Esophagus muscularis mucosa (tissue), 4 donors: ENCODE data around the gene ANKRD44. TPM values are rescaled to one million over a fixed set of nuclear protein-coding genes. Genes with fewer than 3 reads are reported as not detected.

Experiments used
- DNase-seq: peaks from one replicate; pipeline ENCODE4 v3.0.0-alpha.2; 2017; ENCODE audit errors: extremely low spot score
- H3K27ac ChIP-seq, 4 donors: fragments of 200-600 bp; sonication (generic); replicated peaks in 1 of 4; 1 replicate in 3 of 4; 2 replicates in 1 of 4; pipeline ENCODE4 v1.5.1; 2016 to 2019; ENCODE audit warnings: mild to moderate bottlenecking in 1 of 4
- H3K27me3 ChIP-seq, 4 donors: fragments of 200-600 bp; sonication (generic); one replicate each; pipeline versions ENCODE4 v1.5.1 to v1.6.0; 2016 to 2019
- H3K36me3 ChIP-seq, 4 donors: fragments of 200-600 bp; sonication (generic); one replicate each; pipeline ENCODE4 v1.5.1; 2016 to 2019
- H3K4me1 ChIP-seq, 4 donors: fragments of 200-600 bp; sonication (generic); one replicate each; pipeline ENCODE4 v1.5.1; 2016 to 2019
- H3K4me3 ChIP-seq, 4 donors: fragments of 200-600 bp; sonication (generic); 1 replicate in 2 of 4; 2 replicates in 2 of 4; pipeline ENCODE4 v1.5.1; 2016 to 2019; ENCODE audit warnings: mild to moderate bottlenecking in 4 of 4, moderate library complexity in 1 of 4
- H3K9me3 ChIP-seq, 4 donors: fragments of 200-600 bp; sonication (generic); 1 replicate in 3 of 4; 2 replicates in 1 of 4; pipeline ENCODE4 v1.5.1; 2016 to 2019
- CTCF ChIP-seq, 3 experiments: fragments of 200-600 bp in 2 of 3; fragments of 450-650 bp in 1 of 3; sonication (generic) in 2 of 3; IDR thresholded peaks; one replicate each; pipeline ENCODE4 v1.5.1; 2017 to 2019; ENCODE audit warnings: antibody characterized with exemption in 3 of 3, mild to moderate bottlenecking in 2 of 3, moderate library complexity in 1 of 3
- EP300 ChIP-seq: sonication (generic); formaldehyde crosslinking; IDR thresholded peaks from one replicate; pipeline ENCODE4 v1.6.1; 2017; ENCODE audit warnings: antibody characterized with exemption
- POLR2A ChIP-seq: fragments of 450-650 bp; IDR thresholded peaks from one replicate; pipeline ENCODE4 v1.6.1; 2017; ENCODE audit warnings: antibody characterized with exemption, moderate library complexity, mild to moderate bottlenecking, low read depth
- POLR2AphosphoS5 ChIP-seq, 2 donors: sonication (generic); formaldehyde crosslinking; IDR thresholded peaks; one replicate each; pipeline ENCODE4 v1.6.1; 2017; ENCODE audit warnings: antibody characterized with exemption in 2 of 2
- WGBS: methylation state at CpG from one replicate; pipeline ENCODE4 v1.1.5; 2018; 5-methylcytosine and 5-hydroxymethylcytosine counted together
- intact Hi-C: fragments of 100-400 bp; cut with DNase I; formaldehyde crosslinking; loops from one replicate; pipeline ENCODE4 v1.15.1; 2023
- total RNA-seq, 4 donors: library from RNA; depleted of rRNA; stranded (reverse); fragments of >200 nt; gene quantifications; one replicate each; pipeline versions ENCODE4 v1.1.0 to v1.2.1, GENCODE V29; 2016

The ANKRD44 gene
- total RNA-seq: 10 to 100 TPM; 41.4 to 76.6 (median 48.1) TPM

- peak; percentile 95 for DNase-seq
- no peaks in the 10 kb centered on the region for H3K9me3 ChIP-seq
- H3K4me3 ChIP-seq: peak within 1 kb of the TSS; percentile 84 to 93 (median 88)
- no peaks in the 10 kb centered on the region for H3K36me3 ChIP-seq
- TF ChIP-seq EP300 (no peak), POLR2A (no peak), CTCF (IDR thresholded peaks at IDR 0.05) (peak; percentile 45 to 64 (median 61)), POLR2AphosphoS5 (IDR thresholded peaks at IDR 0.05) (peak; percentile 82 to 89)
- peak within 1 kb of the TSS; percentile 83 to 88 (median 85) for H3K27ac ChIP-seq
- H3K27me3 ChIP-seq: no peaks in the 10 kb centered on the region
- H3K4me1 ChIP-seq: peaks cover 26 to 52% (median 51%) of the 10 kb centered on the region in 4 donors
- intact Hi-C loops: loop anchor here (2.0 to 10.0 kb wide), 4 partner anchors 67 to 296 kb away; no protein-coding TSS in a partner anchor
- 0% methylated on average over 14 of the region's 102 CpGs for WGBS
Observed at GRCh38 chr2:197310271-197310985, at the start of gene ANKRD44. TSS of gene ANKRD44 (minus strand) at chr2:197310780. CDS start at chr2:197310604, 176 bp downstream.

DNA sequence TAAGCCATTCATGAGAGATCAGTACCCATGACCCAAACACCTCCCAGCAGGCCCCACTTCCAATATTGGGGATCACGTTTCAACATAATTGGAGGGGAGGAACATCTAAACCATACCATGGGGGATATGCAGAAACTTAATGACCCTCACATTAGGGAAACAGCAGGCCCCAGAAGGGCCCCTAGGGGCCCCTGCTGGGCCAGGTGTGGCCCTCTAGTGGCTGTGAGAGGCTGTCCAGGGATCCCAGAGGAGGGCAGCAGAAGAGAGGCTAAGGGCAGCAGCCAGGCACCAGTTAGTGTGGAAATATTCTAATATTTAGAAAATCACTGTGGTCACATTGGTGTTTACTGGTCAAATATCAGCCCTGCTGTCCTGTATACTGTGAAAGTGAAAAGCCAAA, 49.3 kb upstream of the ANKRD44 start:
- no peaks in the 10 kb centered on the region for H3K27me3 ChIP-seq
- H3K27ac ChIP-seq: no peak overlapping the region
- no peaks in the 10 kb centered on the region for H3K4me1 ChIP-seq
- intact Hi-C loops: no loop called here
- H3K36me3 ChIP-seq: no peaks in the 10 kb centered on the region
- no peak for TF ChIP-seq POLR2A
- TF ChIP-seq POLR2AphosphoS5 (IDR thresholded peaks at IDR 0.05): no peak
- no peak for TF ChIP-seq CTCF (IDR thresholded peaks at IDR 0.05)
- TF ChIP-seq EP300: no peak
- H3K4me3 ChIP-seq: no peak overlapping the region
- WGBS: 100% methylated on average over 1 of the region's 1 CpG
- DNase-seq: no peak
- H3K9me3 ChIP-seq: no peaks in the 10 kb centered on the region

GRCh38 chr2:197358931-197359330, 48.4 kb upstream of the ANKRD44 start:
- DNase-seq: no peak
- TF ChIP-seq POLR2A: no peak
- TF ChIP-seq CTCF (IDR thresholded peaks at IDR 0.05): no peak
- no peak for TF ChIP-seq POLR2AphosphoS5 (IDR thresholded peaks at IDR 0.05)
- H3K27me3 ChIP-seq: no peaks in the 10 kb centered on the region
- no peaks in the 10 kb centered on the region for H3K36me3 ChIP-seq
- no peaks in the 10 kb centered on the region for H3K4me1 ChIP-seq
- no peak overlapping the region for H3K27ac ChIP-seq
- 63% methylated on average over 2 of the region's 2 CpGs for WGBS
- no peak overlapping the region for H3K4me3 ChIP-seq
- intact Hi-C loops: no loop called here
- H3K9me3 ChIP-seq: no peaks in the 10 kb centered on the region

DNA sequence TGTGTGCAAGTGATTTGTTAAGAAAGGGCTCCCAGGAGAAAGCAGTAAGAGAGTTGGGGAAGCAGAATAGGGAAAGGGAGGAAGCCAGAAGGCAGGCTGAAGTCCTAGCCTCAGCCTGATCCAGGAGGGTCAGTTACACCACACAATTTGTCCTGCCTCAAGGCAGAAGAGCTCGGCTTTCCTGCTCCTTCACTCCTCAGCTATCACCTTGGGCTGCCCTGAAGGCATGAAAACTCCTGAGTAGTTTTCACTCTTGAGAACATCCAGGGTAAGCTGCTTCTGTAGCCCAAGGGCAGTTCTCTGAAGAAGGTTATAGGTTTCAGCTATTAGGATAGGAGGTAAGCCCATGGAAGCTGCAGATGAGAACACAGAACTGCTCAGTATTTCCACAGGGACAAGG, 47.4 kb upstream of the ANKRD44 start:
- Histone ChIP-seq H3K36me3 (no peaks in the 10 kb centered on the region), H3K27ac (no peak overlapping the region), H3K4me1 (no peaks in the 10 kb centered on the region), H3K9me3 (no peaks in the 10 kb centered on the region), H3K4me3 (no peak overlapping the region), H3K27me3 (no peaks in the 10 kb centered on the region)
- intact Hi-C loops: no loop called here
- no peak for DNase-seq
- TF ChIP-seq EP300: no peak
- no peak for TF ChIP-seq POLR2A
- no peak for TF ChIP-seq CTCF (IDR thresholded peaks at IDR 0.05)
- TF ChIP-seq POLR2AphosphoS5 (IDR thresholded peaks at IDR 0.05): no peak
- 80% methylated on average over 1 of the region's 1 CpG for WGBS
